Placental pericyte (primary cell): Measurements from ENCODE around the gene UPF1. TPM values are rescaled to one million over a fixed set of nuclear protein-coding genes. Genes with fewer than 3 reads are reported as not detected.

Experiments used
- total RNA-seq: library from RNA; depleted of rRNA; stranded (reverse); fragments of >200 nt; gene quantifications from 2 replicates; pipeline ENCODE4 v1.2.3, GENCODE V29; 2012

The UPF1 gene
- 60.4 and 76.5 TPM in 2 replicates for total RNA-seq

DNA sequence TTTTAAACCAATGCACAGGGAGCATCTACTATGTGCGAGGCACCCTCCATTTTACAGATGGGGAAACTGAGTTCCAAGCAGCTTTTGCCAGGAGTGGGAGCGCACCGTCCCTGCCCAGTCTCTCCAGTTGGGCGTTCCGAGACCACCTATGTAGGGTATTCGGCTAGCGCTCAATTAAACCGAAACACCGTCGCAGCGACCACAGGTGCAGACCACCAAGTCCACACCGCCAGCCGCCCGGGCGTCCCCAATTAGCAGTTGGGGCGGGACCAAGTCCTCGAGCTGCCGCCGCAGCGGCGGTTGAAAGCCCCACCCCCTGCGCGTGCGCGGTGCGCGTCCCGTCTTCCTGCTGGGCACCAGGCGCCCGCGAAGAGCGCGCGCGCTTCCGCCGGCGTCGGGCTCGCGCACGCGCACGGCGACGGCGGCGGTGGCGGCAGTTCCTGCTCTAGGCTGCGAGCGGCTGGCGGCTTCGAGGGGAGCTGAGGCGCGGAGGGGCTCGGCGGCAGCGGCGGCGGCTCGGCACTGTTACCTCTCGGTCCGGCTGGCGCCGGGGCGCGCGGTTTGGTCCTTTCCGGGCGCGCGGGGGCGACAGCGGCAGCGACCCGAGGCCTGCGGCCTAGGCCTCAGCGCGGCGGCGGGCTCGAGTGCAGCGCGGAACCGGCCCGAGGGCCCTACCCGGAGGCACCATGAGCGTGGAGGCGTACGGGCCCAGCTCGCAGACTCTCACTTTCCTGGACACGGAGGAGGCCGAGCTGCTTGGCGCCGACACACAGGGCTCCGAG, at the start of gene UPF1:
UPF1 (plus strand) TSS at position 436 of the 782 bp plus-strand sequence; CDS start at position 687, 251 bp downstream.

DNA sequence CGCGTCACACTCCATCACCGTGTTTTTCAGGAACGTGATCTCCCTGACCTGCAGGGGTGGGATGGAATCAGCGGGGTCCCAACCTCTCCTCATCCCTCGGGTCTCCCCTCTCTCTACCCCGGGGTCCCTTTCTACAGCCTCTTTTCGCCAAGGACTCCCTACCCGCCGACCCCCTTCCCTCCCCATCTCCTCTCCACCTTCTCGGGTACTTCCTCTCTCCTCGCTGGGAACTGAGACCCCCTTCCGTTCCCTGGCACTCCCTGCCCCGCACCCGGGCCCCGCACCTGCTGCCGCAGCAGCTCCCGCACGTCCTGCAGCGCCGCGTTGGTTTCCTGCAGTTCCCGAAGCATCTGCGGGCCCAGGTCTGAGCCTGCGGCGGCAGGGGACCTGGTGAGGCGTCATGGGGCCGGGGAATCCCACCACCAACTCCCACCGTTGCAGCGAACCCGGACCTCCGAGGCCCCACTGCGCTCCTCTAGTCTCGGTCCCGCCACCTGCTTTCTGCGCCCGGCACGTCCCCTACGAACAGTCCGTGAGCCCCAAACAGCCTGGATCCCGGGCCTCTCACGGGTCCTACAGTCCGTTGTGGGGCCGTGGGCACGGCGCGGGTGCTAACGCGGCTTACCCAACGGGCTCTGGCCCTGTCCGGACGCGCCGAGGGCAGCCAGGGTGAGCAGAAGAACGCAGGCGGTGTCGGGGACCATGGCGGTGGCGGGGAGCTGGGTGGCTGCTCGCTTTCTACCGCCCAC, 41.0 kb upstream of the UPF1 start, which contains the start of gene COMP:
COMP (minus strand) TSS at position 740 of the 749 bp plus-strand sequence; CDS start at position 704, 36 bp downstream.

DNA sequence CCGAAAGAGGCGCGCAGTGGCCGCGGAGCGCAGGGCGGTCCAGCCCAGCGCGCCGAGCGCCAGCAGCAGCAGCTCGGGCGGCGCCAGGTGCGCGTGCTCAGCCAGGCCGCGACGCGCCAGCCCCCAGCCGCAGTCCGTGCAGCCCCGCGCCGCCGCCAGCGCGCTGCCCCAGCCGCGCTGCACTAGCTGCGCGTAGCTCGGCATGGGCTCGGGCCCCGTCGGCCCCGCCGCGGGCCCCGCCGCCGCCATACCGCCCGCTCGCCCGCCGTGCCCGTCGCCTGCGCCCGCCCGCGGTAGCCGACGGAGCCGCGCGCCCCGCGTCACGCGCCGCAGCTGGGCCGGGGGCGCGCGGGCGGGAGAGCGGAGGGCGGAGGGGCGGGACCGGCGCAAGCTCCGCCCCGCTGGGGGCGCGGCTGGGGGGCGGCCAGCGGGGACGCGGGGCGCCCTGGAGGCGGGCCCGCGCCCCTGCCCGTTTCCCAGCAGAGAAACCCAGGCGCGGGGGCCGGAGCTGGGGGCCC, 64.1 kb downstream of the UPF1 start, which contains the start of gene CERS1:
CERS1 (minus strand) TSS at position 335 of the 518 bp plus-strand sequence; CDS start at position 249, 86 bp downstream.

Other genes starting within 250 kb of the UPF1 start
- gene REX1BD, start 243.2 kb upstream of the UPF1 start, total RNA-seq = 27.4 and 51.0 TPM in 2 replicates
- gene CRLF1, start 225.2 kb upstream of the UPF1 start, total RNA-seq = under 0.01 and 2.6 TPM in 2 replicates
- gene TMEM59L, start 219.1 kb upstream of the UPF1 start, total RNA-seq = 0.14 and 0.88 TPM in 2 replicates
- gene KLHL26, start 194.9 kb upstream of the UPF1 start, total RNA-seq = 6.6 and 7.4 TPM in 2 replicates
- gene CRTC1, start 148.3 kb upstream of the UPF1 start, total RNA-seq = 3.0 and 3.5 TPM in 2 replicates
- not detected in 2 replicates for gene COMP, start 40.7 kb upstream of the UPF1 start, total RNA-seq
- 0.29 and 0.66 TPM in 2 replicates for gene CERS1, start 64.2 kb downstream of the UPF1 start, total RNA-seq
- gene COPE, start 87.4 kb downstream of the UPF1 start, total RNA-seq = 250 and 353 TPM in 2 replicates
- 84.6 and 95.4 TPM in 2 replicates for gene DDX49, start 87.8 kb downstream of the UPF1 start, total RNA-seq
- 42.0 and 88.6 TPM in 2 replicates for gene HOMER3, start 109.3 kb downstream of the UPF1 start, total RNA-seq
- gene SUGP2, start 201.6 kb downstream of the UPF1 start, total RNA-seq = 22.8 and 57.6 TPM in 2 replicates
- gene ARMC6, start 201.6 kb downstream of the UPF1 start, total RNA-seq = 38.1 and 66.6 TPM in 2 replicates
- 6.1 and 7.3 TPM in 2 replicates for gene SLC25A42, start 232.0 kb downstream of the UPF1 start, total RNA-seq